Keratinocyte (primary cell): ENCODE measurements around the gene RNU5B-1.

Experiments
- EZH2 ChIP-seq: IDR thresholded peaks from one replicate; pipeline ENCODE4 v1.6.1; 2012; ENCODE audit warnings: inconsistent platforms, mild to moderate bottlenecking, low read length, moderate library complexity
- TF ChIP-seq, protein P1 (sequence below), 3 experiments: IDR thresholded peaks in 1 of 3; conservative IDR thresholded peaks in 1 of 3; optimal IDR thresholded peaks in 1 of 3; 2 replicates in 2 of 3; 3 replicates in 1 of 3; pipeline versions ENCODE3 to v1.5.1; 2011; ENCODE audit warnings: low read length in 3 of 3, mild to moderate bottlenecking in 3 of 3, moderate library complexity in 2 of 3, control low read depth in 1 of 3, inconsistent platforms in 1 of 3; ENCODE audit not compliant: insufficient read depth in 2 of 3; ENCODE audit errors: extremely low read depth in 1 of 3

DNA sequence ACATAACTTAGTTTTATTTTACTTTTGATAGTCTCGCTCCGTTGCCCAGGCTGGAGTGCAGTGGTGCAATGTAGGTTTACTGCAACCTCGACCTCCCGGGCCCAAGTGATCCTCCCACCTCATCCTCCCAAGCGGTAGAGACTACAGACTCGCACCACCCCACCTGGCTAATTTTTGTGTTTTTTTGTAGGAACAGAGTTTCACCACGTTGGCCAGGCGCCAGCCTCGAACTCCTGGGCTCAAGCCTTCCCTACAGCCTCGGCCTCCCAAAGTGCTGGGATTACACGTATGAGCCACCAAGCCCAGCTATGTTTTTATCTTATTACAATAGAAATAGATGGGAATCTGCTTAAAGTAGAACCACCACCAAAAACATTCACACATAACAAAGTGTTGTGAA, 5.7 kb upstream of the RNU5B-1 start:
- TF ChIP-seq, protein P1, sequence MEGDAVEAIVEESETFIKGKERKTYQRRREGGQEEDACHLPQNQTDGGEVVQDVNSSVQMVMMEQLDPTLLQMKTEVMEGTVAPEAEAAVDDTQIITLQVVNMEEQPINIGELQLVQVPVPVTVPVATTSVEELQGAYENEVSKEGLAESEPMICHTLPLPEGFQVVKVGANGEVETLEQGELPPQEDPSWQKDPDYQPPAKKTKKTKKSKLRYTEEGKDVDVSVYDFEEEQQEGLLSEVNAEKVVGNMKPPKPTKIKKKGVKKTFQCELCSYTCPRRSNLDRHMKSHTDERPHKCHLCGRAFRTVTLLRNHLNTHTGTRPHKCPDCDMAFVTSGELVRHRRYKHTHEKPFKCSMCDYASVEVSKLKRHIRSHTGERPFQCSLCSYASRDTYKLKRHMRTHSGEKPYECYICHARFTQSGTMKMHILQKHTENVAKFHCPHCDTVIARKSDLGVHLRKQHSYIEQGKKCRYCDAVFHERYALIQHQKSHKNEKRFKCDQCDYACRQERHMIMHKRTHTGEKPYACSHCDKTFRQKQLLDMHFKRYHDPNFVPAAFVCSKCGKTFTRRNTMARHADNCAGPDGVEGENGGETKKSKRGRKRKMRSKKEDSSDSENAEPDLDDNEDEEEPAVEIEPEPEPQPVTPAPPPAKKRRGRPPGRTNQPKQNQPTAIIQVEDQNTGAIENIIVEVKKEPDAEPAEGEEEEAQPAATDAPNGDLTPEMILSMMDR (optimal IDR thresholded peaks at IDR 0.05 in 1 of 3, IDR thresholded peaks at IDR 0.05 in 1 of 3, conservative IDR thresholded peaks at IDR 0.05 in 1 of 3; ENCODE audit: extremely low read depth in 1 of 3, insufficient read depth in 2 of 3, low read length in 3 of 3) = no peak
- no peak for TF ChIP-seq EZH2
